Stimulated activated memory B cell treated with anti-CD40 and anti-IgM and Interleukin-4, amounts not matched to agents 10 μg/mL and 1 μg/mL and 100 μg/mL, for 72 hours (primary cell): ENCODE results near the gene PDE5A.
"Not testable (repeated sequence)": the region's sequence is repeated elsewhere in the genome, so short reads cannot be mapped to it uniquely, and the experiment has no call there.

Experiments
- ATAC-seq: fragments of 150-1000 bp; cut with Tn5 transposase; 2 replicates; pipeline ENCODE4 v1.10.0; 2021
- H3K27ac Mint-ChIP-seq: one replicate; pipeline ENCODE4 v1.8.0; 2022; ENCODE audit warnings: mild to moderate bottlenecking, mixed read lengths
- H3K27me3 Mint-ChIP-seq: one replicate; pipeline ENCODE4 v1.8.0; 2022; ENCODE audit warnings: mixed read lengths
- H3K36me3 Mint-ChIP-seq: one replicate; pipeline ENCODE4 v1.8.0; 2022; ENCODE audit warnings: mixed read lengths
- H3K4me1 Mint-ChIP-seq: one replicate; pipeline ENCODE4 v1.8.0; 2022; ENCODE audit warnings: mixed read lengths
- H3K4me3 Mint-ChIP-seq: one replicate; pipeline ENCODE4 v1.8.0; 2022; ENCODE audit warnings: mild to moderate bottlenecking, moderate library complexity, mixed read lengths
- H3K9me3 Mint-ChIP-seq: one replicate; pipeline ENCODE4 v1.8.0; 2022; ENCODE audit warnings: mixed read lengths

Gene PDE5A

GRCh38 chr4:119493886-119494285 lies 134.7 kb downstream of the PDE5A start:
- ATAC-seq: no peak
- Mint-ChIP-seq H3K27me3 (no peaks in the 10 kb centered on the region), H3K4me1 (no peaks in the 10 kb centered on the region), H3K27ac (no peak overlapping the region), H3K36me3 (peaks cover 32% of the 10 kb centered on the region), H3K9me3 (no peaks in the 10 kb centered on the region), H3K4me3 (no peak overlapping the region)

- Mint-ChIP-seq H3K4me3 (no peak overlapping the region), H3K27ac (no peak overlapping the region), H3K36me3 (peaks cover 28% of the 10 kb centered on the region), H3K9me3 (no peaks in the 10 kb centered on the region), H3K4me1 (no peaks in the 10 kb centered on the region), H3K27me3 (no peaks in the 10 kb centered on the region)
- no peak for ATAC-seq
These were observed 135.2 kb downstream of the PDE5A start for GRCh38 chr4:119493419-119493818.

- H3K27ac Mint-ChIP-seq: no peak overlapping the region
- H3K4me3 Mint-ChIP-seq: no peak overlapping the region
- no peak for ATAC-seq
- H3K4me1 Mint-ChIP-seq: no peaks in the 10 kb centered on the region
- H3K9me3 Mint-ChIP-seq: no peaks in the 10 kb centered on the region
- peaks cover 11% of the 10 kb centered on the region for H3K36me3 Mint-ChIP-seq
- no peaks in the 10 kb centered on the region for H3K27me3 Mint-ChIP-seq
These were observed 138.3 kb downstream of the PDE5A start for GRCh38 chr4:119490335-119490734.

- Mint-ChIP-seq H3K4me1 (no peaks in the 10 kb centered on the region), H3K4me3 (no peak overlapping the region), H3K27ac (no peak overlapping the region), H3K9me3 (no peaks in the 10 kb centered on the region), H3K27me3 (no peaks in the 10 kb centered on the region), H3K36me3 (peaks cover 16% of the 10 kb centered on the region)
- ATAC-seq: no peak
These were observed 139.3 kb downstream of the PDE5A start for GRCh38 chr4:119489305-119489704.

- Mint-ChIP-seq H3K4me3 (no peak overlapping the region), H3K36me3 (peaks cover 70% of the 10 kb centered on the region), H3K27ac (no peak overlapping the region), H3K4me1 (no peaks in the 10 kb centered on the region), H3K9me3 (peaks cover 3% of the 10 kb centered on the region), H3K27me3 (no peaks in the 10 kb centered on the region)
- no peak for ATAC-seq
These were observed 148.3 kb downstream of the PDE5A start for GRCh38 chr4:119480331-119480730.

- no peak overlapping the region for H3K4me3 Mint-ChIP-seq
- H3K27ac Mint-ChIP-seq: no peak overlapping the region
- H3K9me3 Mint-ChIP-seq: peaks cover 3% of the 10 kb centered on the region
- ATAC-seq: no peak
- peaks cover 74% of the 10 kb centered on the region for H3K36me3 Mint-ChIP-seq
- no peaks in the 10 kb centered on the region for H3K27me3 Mint-ChIP-seq
- no peaks in the 10 kb centered on the region for H3K4me1 Mint-ChIP-seq
These were observed 148.8 kb downstream of the PDE5A start for GRCh38 chr4:119479835-119480234.

GRCh38 chr4:119479180-119479808 lies 149.3 kb downstream of the PDE5A start:
- H3K27ac Mint-ChIP-seq: no peak overlapping the region
- no peaks in the 10 kb centered on the region for H3K4me1 Mint-ChIP-seq
- H3K4me3 Mint-ChIP-seq: no peak overlapping the region
- H3K36me3 Mint-ChIP-seq: peaks cover 72% of the 10 kb centered on the region
- no peaks in the 10 kb centered on the region for H3K27me3 Mint-ChIP-seq
- peaks cover 3% of the 10 kb centered on the region for H3K9me3 Mint-ChIP-seq
- ATAC-seq: no peak

- Mint-ChIP-seq H3K9me3 (peaks cover 2% of the 10 kb centered on the region), H3K4me3 (no peak overlapping the region), H3K4me1 (no peaks in the 10 kb centered on the region), H3K36me3 (peaks cover 70% of the 10 kb centered on the region), H3K27ac (no peak overlapping the region), H3K27me3 (no peaks in the 10 kb centered on the region)
- no peak for ATAC-seq
These were observed 150.0 kb downstream of the PDE5A start for GRCh38 chr4:119478446-119479179.

GRCh38 chr4:119477412-119478053 lies 151.1 kb downstream of the PDE5A start:
- no peak overlapping the region for H3K27ac Mint-ChIP-seq
- no peaks in the 10 kb centered on the region for H3K4me1 Mint-ChIP-seq
- peaks cover 63% of the 10 kb centered on the region for H3K36me3 Mint-ChIP-seq
- no peaks in the 10 kb centered on the region for H3K27me3 Mint-ChIP-seq
- no peaks in the 10 kb centered on the region for H3K9me3 Mint-ChIP-seq
- ATAC-seq: no peak
- no peak overlapping the region for H3K4me3 Mint-ChIP-seq

GRCh38 chr4:119471259-119471658 lies 157.3 kb downstream of the PDE5A start:
- H3K4me1 Mint-ChIP-seq: no peaks in the 10 kb centered on the region
- no peaks in the 10 kb centered on the region for H3K27me3 Mint-ChIP-seq
- H3K4me3 Mint-ChIP-seq: no peak overlapping the region
- no peaks in the 10 kb centered on the region for H3K9me3 Mint-ChIP-seq
- H3K36me3 Mint-ChIP-seq: peaks cover 37% of the 10 kb centered on the region
- no peak for ATAC-seq
- no peak overlapping the region for H3K27ac Mint-ChIP-seq

GRCh38 chr4:119470737-119471063 lies 157.9 kb downstream of the PDE5A start:
- H3K27ac Mint-ChIP-seq: not testable (repeated sequence)

GRCh38 chr4:119470021-119470736 lies 158.4 kb downstream of the PDE5A start:
- H3K4me3 Mint-ChIP-seq, H3K27me3 Mint-ChIP-seq, H3K27ac Mint-ChIP-seq, ATAC-seq, H3K9me3 Mint-ChIP-seq, H3K4me1 Mint-ChIP-seq: not testable (repeated sequence)
- peaks cover 33% of the 10 kb centered on the region for H3K36me3 Mint-ChIP-seq

More at GRCh38 chr4:119470737-119471063, 157.9 kb downstream of the PDE5A start:
- H3K27me3 Mint-ChIP-seq, H3K9me3 Mint-ChIP-seq, H3K4me1 Mint-ChIP-seq, ATAC-seq, H3K4me3 Mint-ChIP-seq: not testable (repeated sequence)
- H3K36me3 Mint-ChIP-seq: peaks cover 37% of the 10 kb centered on the region

- not testable (repeated sequence) for ATAC-seq, H3K27me3 Mint-ChIP-seq, H3K4me3 Mint-ChIP-seq, H3K9me3 Mint-ChIP-seq, H3K27ac Mint-ChIP-seq, H3K4me1 Mint-ChIP-seq
- peaks cover 26% of the 10 kb centered on the region for H3K36me3 Mint-ChIP-seq
These were observed 159.6 kb downstream of the PDE5A start for GRCh38 chr4:119469039-119469438.

GRCh38 chr4:119462733-119463132 lies 165.9 kb downstream of the PDE5A start:
- Mint-ChIP-seq H3K36me3 (peaks cover 18% of the 10 kb centered on the region), H3K27ac (peak overlapping the region; percentile 74)
- H3K9me3 Mint-ChIP-seq, H3K27me3 Mint-ChIP-seq, H3K4me3 Mint-ChIP-seq, ATAC-seq, H3K4me1 Mint-ChIP-seq: not testable (repeated sequence)

GRCh38 chr4:119455734-119456133 lies 172.9 kb downstream of the PDE5A start:
- Mint-ChIP-seq H3K27ac (peak overlapping the region; percentile 96), H3K4me3 (peak overlapping the region; percentile 65)
- not testable (repeated sequence) for H3K9me3 Mint-ChIP-seq, ATAC-seq, H3K4me1 Mint-ChIP-seq, H3K27me3 Mint-ChIP-seq, H3K36me3 Mint-ChIP-seq
